HG02642 (cell line): Measurements from ENCODE around the gene LIN9.
"Not testable (repeated sequence)": the region's sequence is repeated elsewhere in the genome, so short reads cannot be mapped to it uniquely, and the experiment has no call there.

ENCODE experiments used
- ATAC-seq: cut with Tn5 transposase; IDR thresholded peaks from one replicate; pipeline ENCODE4 v1.9.1; 2021; ENCODE audit warnings: mild to moderate bottlenecking; ENCODE audit not compliant: unreplicated experiment, poor library complexity

The LIN9 gene

GRCh38 chr1:226220473-226221189 is 88.3 kb downstream of the LIN9 start:
- no peak for ATAC-seq

GRCh38 chr1:226217273-226217672 is 91.7 kb downstream of the LIN9 start:
- ATAC-seq, result no peak

GRCh38 chr1:226216056-226216455 is 92.9 kb downstream of the LIN9 start:
- ATAC-seq, result no peak

GRCh38 chr1:226215239-226215638 is 93.7 kb downstream of the LIN9 start:
- ATAC-seq, result no peak

GRCh38 chr1:226212545-226212944 is 96.4 kb downstream of the LIN9 start:
- no peak for ATAC-seq

- no peak for ATAC-seq
Measured at GRCh38 chr1:226211181-226211821, 97.7 kb downstream of the LIN9 start.

GRCh38 chr1:226210571-226211176 is 98.3 kb downstream of the LIN9 start:
- no peak for ATAC-seq

GRCh38 chr1:226209307-226210059 is 99.5 kb downstream of the LIN9 start:
- no peak for ATAC-seq

- ATAC-seq, result no peak
Measured at GRCh38 chr1:226207048-226207447, 101.9 kb downstream of the LIN9 start.

GRCh38 chr1:226204198-226204597 is 104.8 kb downstream of the LIN9 start:
- ATAC-seq, result no peak

- no peak for ATAC-seq
Measured at GRCh38 chr1:226203655-226204054, 105.3 kb downstream of the LIN9 start.

GRCh38 chr1:226203240-226203639 is 105.7 kb downstream of the LIN9 start:
- no peak for ATAC-seq

- not testable (repeated sequence) for ATAC-seq
Measured at GRCh38 chr1:226202666-226203065, 106.3 kb downstream of the LIN9 start.

GRCh38 chr1:226202246-226202645 is 106.7 kb downstream of the LIN9 start:
- no peak for ATAC-seq

GRCh38 chr1:226201029-226201593 is 107.9 kb downstream of the LIN9 start:
- ATAC-seq, result no peak

GRCh38 chr1:226199971-226200370 is 109.0 kb downstream of the LIN9 start:
- no peak for ATAC-seq

GRCh38 chr1:226195144-226195543 is 113.8 kb downstream of the LIN9 start:
- ATAC-seq, result no peak

GRCh38 chr1:226187380-226187779 is 121.6 kb downstream of the LIN9 start:
- ATAC-seq, result no peak

- ATAC-seq, result no peak
Measured at GRCh38 chr1:226187019-226187322, 122.0 kb downstream of the LIN9 start.

- ATAC-seq, result peak; percentile 95
Measured at GRCh38 chr1:226186124-226187018, 122.6 kb downstream of the LIN9 start, which contains the start of gene ACBD3. ACBD3 (minus strand) TSS chr1:226186741; CDS start chr1:226186675, 66 bp downstream.
